CD4-positive, alpha-beta T cell (primary cell): ENCODE results near the gene MYH11. TPM values are rescaled to one million over a fixed set of nuclear protein-coding genes. Genes with fewer than 3 reads are reported as not detected.

Experiments
- ATAC-seq: fragments of 200-7000 bp; cut with Tn5 transposase; one replicate; pipeline ENCODE4 v1.10.0; 2022; ENCODE audit warnings: mild to moderate bottlenecking; ENCODE audit not compliant: poor library complexity
- CTCF ChIA-PET: fragments of 350-600 bp; sonication (Branson Sonifier 250); formaldehyde crosslinking; loops from one replicate; lab custom pipeline; 2021; ENCODE audit warnings: antibody characterized with exemption, inconsistent platforms; lab: Charles Lee
- POLR2A ChIA-PET: fragments of 350-600 bp; sonication (Branson Sonifier 250); formaldehyde crosslinking; loops from one replicate; lab custom pipeline; 2021; ENCODE audit warnings: antibody characterized with exemption, inconsistent platforms; lab: Charles Lee
- DNase-seq, 14 experiments: peaks; one replicate each; pipeline ENCODE4 v3.0.0-alpha.2; 2013 to 2020; ENCODE audit warnings: mixed read lengths in 2 of 14
- H3K27ac ChIP-seq, 2 donors: one replicate each; pipeline versions ENCODE4 v1.5.1 to v1.7.0; 2013; ENCODE audit warnings: low read length in 2 of 2, low read depth in 1 of 2, mild to moderate bottlenecking in 1 of 2
- H3K27me3 ChIP-seq, 2 experiments: 1 replicate in 1 of 2; 2 replicates in 1 of 2; pipeline versions ENCODE4 v1.6.1 to v1.7.0; 2013; ENCODE audit warnings: low read length in 2 of 2, control low read depth in 1 of 2, mild to moderate bottlenecking in 1 of 2, moderate library complexity in 1 of 2; ENCODE audit not compliant: insufficient read depth in 2 of 2, control insufficient read depth in 1 of 2
- H3K36me3 ChIP-seq: one replicate; pipeline ENCODE4 v1.6.1; 2013; ENCODE audit warnings: low read length, control low read depth; ENCODE audit not compliant: insufficient read depth
- H3K4me1 ChIP-seq: one replicate; pipeline ENCODE4 v1.6.1; 2013; ENCODE audit warnings: low read length, control low read depth; ENCODE audit not compliant: insufficient read depth
- H3K4me3 ChIP-seq: one replicate; pipeline ENCODE4 v1.5.1; 2013; ENCODE audit warnings: mild to moderate bottlenecking, low read length, moderate library complexity
- H3K9me3 ChIP-seq, 2 experiments: 1 replicate in 1 of 2; 2 replicates in 1 of 2; pipeline versions ENCODE4 v1.6.1 to v1.7.0; 2013; ENCODE audit warnings: low read length in 2 of 2, mild to moderate bottlenecking in 2 of 2, control low read depth in 1 of 2, moderate library complexity in 1 of 2; ENCODE audit not compliant: control insufficient read depth in 1 of 2, insufficient read depth in 1 of 2
- H3K27ac Mint-ChIP-seq: one replicate; pipeline ENCODE4 v1.8.0; 2020; ENCODE audit warnings: mixed read lengths
- H3K27me3 Mint-ChIP-seq: one replicate; pipeline ENCODE4 v1.8.0; 2021; ENCODE audit warnings: mixed read lengths
- H3K36me3 Mint-ChIP-seq: one replicate; pipeline ENCODE4 v1.8.0; 2021; ENCODE audit warnings: low read depth, mixed read lengths
- H3K4me1 Mint-ChIP-seq: one replicate; pipeline ENCODE4 v1.8.0; 2021; ENCODE audit warnings: low read depth, mixed read lengths
- H3K4me3 Mint-ChIP-seq: one replicate; pipeline ENCODE4 v1.8.0; 2020; ENCODE audit warnings: mild to moderate bottlenecking, mixed read lengths
- H3K9me3 Mint-ChIP-seq: one replicate; pipeline ENCODE4 v1.8.0; 2020; ENCODE audit warnings: mixed read lengths
- CTCF ChIP-seq: fragments of 200-600 bp; IDR thresholded peaks from one replicate; pipeline ENCODE4 v1.8.0; 2022; ENCODE audit warnings: antibody characterized with exemption, mild to moderate bottlenecking
- intact Hi-C, 2 experiments: fragments of 100-400 bp; cut with DNase I in 1 of 2; cut with micrococcal nuclease in 1 of 2; formaldehyde crosslinking; loops; one replicate each; pipeline versions ENCODE4 v1.15.1 to v1.9.0; 2023 to 2025; cut with DNase I, micrococcal nuclease
- total RNA-seq, 174 experiments: library from RNA in 2 of 174; stranded (reverse) in 2 of 174; gene quantifications; one replicate each; pipeline ENCODE4 v1.2.3 and lab custom pipeline; 2021 to 2026

The MYH11 gene
- total RNA-seq, 2 experiments from 2014 or later, result not detected

GRCh38 chr16:15748654-15749053, 108.2 kb downstream of the MYH11 start:
- ATAC-seq (no peak), DNase-seq (no peak)
- Histone ChIP-seq H3K27ac (no peak overlapping the region), H3K36me3 (peaks cover 5% of the 10 kb centered on the region), H3K27me3 (no peaks in the 10 kb centered on the region), H3K4me3 (no peak overlapping the region), H3K9me3 (peaks cover 0 to 5% of the 10 kb centered on the region in 2 experiments), H3K4me1 (no peaks in the 10 kb centered on the region)
- POLR2A ChIA-PET, result no interaction called here
- peaks cover 27% of the 10 kb centered on the region for H3K36me3 Mint-ChIP-seq
- intact Hi-C loops, result no loop called here
- H3K9me3 Mint-ChIP-seq, result no peaks in the 10 kb centered on the region
- no peaks in the 10 kb centered on the region for H3K4me1 Mint-ChIP-seq
- CTCF ChIA-PET, result no interaction called here
- no peak for TF ChIP-seq CTCF
- H3K27ac Mint-ChIP-seq, result no peak overlapping the region
- no peaks in the 10 kb centered on the region for H3K27me3 Mint-ChIP-seq
- no peak overlapping the region for H3K4me3 Mint-ChIP-seq

- DNase-seq, result no peak
- no peak for TF ChIP-seq CTCF
- Histone ChIP-seq H3K27ac (no peak overlapping the region), H3K4me1 (no peaks in the 10 kb centered on the region), H3K9me3 (peaks cover 0 to 5% of the 10 kb centered on the region in 2 experiments), H3K36me3 (peaks cover 8% of the 10 kb centered on the region), H3K4me3 (no peak overlapping the region), H3K27me3 (no peaks in the 10 kb centered on the region)
- H3K9me3 Mint-ChIP-seq, result no peaks in the 10 kb centered on the region
- no peak overlapping the region for H3K27ac Mint-ChIP-seq
- no peaks in the 10 kb centered on the region for H3K4me1 Mint-ChIP-seq
- H3K27me3 Mint-ChIP-seq, result no peaks in the 10 kb centered on the region
- no peak for ATAC-seq
- H3K4me3 Mint-ChIP-seq, result no peak overlapping the region
- peaks cover 34% of the 10 kb centered on the region for H3K36me3 Mint-ChIP-seq
- intact Hi-C loops, result no loop called here
- POLR2A ChIA-PET, result no interaction called here
- CTCF ChIA-PET, result no interaction called here
These were observed 108.9 kb downstream of the MYH11 start for GRCh38 chr16:15747937-15748336.

GRCh38 chr16:15746332-15746731, 110.5 kb downstream of the MYH11 start:
- ATAC-seq, result no peak

More at GRCh38 chr16:15746332-15746731, 110.5 kb downstream of the MYH11 start:
- peaks cover 0 to 10% of the 10 kb centered on the region in 2 experiments for H3K9me3 ChIP-seq
- H3K36me3 ChIP-seq, result peaks cover 12% of the 10 kb centered on the region
- Mint-ChIP-seq H3K4me3 (no peak overlapping the region), H3K27me3 (no peaks in the 10 kb centered on the region), H3K9me3 (no peaks in the 10 kb centered on the region), H3K4me1 (no peaks in the 10 kb centered on the region), H3K36me3 (peaks cover 45% of the 10 kb centered on the region), H3K27ac (no peak overlapping the region)
- POLR2A ChIA-PET, result no interaction called here
- TF ChIP-seq CTCF, result no peak
- H3K27ac ChIP-seq, result no peak overlapping the region
- H3K4me1 ChIP-seq, result no peaks in the 10 kb centered on the region
- H3K4me3 ChIP-seq, result no peak overlapping the region
- intact Hi-C loops, result no loop called here
- no peak for DNase-seq
- CTCF ChIA-PET, result no interaction called here
- no peaks in the 10 kb centered on the region for H3K27me3 ChIP-seq
